RCC 7860 (cell line): ENCODE data around the gene FLOT2.
"Not testable (repeated sequence)": the region's sequence is repeated elsewhere in the genome, so short reads cannot be mapped to it uniquely, and the experiment has no call there.

Experiments
- DNase-seq: peaks from one replicate; pipeline ENCODE4 v3.0.0-alpha.2; 2015; ENCODE audit warnings: low spot score
- FAIRE-seq: peaks from 2 replicates; lab custom pipeline; 2012; peaks lifted over from hg19 to GRCh38; lab: Jason Lieb, UNC

The FLOT2 gene

DNA sequence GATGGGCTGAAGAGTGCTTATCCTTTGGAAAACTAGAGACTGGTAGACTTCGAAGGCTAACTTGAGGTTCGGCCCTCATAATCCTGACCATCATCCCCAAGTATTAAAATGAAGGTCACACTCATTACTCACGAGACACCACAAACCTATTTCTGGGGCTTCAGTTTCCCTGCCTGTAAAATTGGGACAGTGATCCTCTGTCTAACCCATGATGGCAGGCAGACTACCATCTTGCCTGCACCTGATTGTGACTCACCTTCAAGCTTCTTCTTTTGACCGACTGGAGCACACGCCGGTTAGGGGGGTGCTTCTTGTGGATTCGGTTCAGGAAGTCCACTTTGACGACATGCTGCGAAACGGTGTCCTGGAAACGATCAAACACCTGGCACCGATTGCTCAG, 19.5 kb upstream of the FLOT2 start:
- FAIRE-seq (no peak), DNase-seq (no peak)

DNA sequence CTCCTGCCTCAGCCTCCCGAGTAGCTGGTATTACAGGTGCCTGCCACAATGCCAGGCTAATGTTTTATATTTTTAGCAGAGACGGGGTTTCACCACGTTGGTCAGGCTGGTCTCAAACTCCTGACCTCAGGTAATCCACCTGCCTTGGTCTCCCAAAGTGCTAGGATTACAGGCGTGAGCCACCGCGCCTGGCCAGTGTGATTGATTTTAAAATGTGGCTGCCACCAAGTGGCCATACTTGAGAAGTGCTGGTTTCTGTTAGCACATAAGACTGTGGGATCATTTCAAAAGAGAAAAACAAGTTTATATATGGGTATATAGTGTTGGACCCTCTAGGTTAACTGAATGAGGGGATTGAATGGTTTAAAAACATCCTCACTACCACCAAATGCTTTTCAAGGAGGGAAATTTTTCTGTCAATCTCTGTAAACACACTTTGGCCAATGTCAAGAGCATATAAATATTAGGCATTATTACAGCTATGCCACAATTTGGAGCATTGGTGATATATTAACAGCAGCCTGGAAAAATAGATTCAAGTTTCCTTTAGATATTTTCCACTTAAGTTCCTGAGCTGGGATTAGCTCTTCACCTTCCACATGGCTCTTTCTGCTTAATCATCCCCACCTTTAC, 18.9 kb upstream of the FLOT2 start:
- no peak for FAIRE-seq
- no peak for DNase-seq

DNA sequence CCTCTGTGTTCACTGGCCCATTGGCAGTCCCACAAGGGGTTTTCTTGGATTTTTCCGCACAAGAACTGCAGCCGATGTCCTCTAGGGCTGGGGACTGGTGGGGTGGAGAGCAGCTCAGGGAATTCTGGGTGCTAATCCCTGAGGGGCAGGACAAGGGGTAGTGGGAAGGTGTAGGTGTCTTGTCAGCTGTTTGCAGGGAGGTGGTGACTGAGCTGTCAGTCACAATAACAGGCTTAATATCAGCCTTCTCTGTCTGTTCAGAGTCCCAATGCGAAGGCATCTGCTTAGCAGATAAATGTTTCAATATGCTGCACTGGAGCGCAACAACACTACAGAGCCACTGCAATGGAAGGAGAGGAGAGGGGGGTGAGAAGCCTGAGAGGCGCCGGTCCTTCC, 15.4 kb upstream of the FLOT2 start:
- DNase-seq (no peak), FAIRE-seq (no peak)

DNA sequence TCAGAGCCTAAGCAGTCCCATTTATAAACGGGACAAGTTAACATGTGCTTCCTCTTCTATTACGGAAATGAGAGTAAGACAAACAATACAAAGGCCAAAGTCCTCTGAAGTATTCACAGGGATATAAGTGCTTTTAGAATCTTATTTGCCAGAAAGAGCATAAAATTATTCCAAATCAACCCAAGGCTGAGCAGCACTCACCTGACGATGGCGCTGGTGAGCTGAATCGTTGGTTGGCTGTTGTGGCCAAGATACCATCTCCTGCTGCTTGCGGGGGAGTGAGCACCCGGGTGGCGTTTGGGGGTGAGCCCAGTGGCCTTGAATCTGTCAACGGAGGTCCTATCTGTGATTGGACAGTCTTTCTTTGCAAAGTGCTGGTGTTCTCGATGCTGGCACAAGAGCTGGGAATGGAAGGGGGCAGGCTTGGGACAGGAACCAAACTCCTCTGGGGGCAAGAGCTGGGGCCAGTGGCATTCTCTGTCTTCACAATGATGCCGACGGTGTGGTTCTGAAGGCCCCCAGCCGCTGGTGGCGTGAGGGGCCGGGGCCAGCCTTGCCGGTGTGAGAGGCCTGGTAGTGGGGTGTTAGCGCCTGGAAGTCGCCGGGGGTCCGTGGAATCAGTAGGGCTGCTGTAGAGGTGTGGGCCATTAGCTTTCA, 14.9 kb upstream of the FLOT2 start:
- DNase-seq (no peak), FAIRE-seq (no peak)

DNA sequence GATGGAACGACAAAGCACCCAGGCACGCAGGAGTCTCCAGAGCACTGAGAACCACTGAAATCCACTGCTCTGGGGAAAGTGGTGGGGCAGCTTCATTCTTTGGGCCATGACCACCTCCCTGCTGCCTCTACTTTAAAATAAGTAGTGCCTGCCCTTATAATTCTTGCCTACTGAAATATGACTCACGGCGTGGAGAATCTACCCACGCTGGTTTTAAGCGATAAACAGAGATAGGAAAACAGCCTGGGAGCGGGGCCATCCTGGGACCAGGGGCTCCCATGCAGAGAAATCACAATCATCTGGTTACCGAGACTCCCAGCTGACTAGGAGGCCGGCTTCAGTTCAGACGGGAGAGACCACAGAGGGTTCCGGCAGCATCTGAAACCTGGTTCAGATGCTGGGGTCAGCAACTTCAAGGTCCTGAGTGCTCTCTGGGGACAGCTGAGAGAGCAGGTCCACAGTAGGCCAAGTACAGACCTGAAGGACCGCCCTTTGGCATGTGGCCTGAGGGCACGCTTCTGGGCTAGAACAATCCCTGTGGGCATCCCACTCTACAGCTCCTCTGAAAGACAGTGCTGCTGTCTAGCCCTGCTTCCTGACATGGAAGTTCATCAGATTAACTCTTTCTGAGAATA, 14.0 kb upstream of the FLOT2 start:
- DNase-seq (no peak), FAIRE-seq (no peak)

DNA sequence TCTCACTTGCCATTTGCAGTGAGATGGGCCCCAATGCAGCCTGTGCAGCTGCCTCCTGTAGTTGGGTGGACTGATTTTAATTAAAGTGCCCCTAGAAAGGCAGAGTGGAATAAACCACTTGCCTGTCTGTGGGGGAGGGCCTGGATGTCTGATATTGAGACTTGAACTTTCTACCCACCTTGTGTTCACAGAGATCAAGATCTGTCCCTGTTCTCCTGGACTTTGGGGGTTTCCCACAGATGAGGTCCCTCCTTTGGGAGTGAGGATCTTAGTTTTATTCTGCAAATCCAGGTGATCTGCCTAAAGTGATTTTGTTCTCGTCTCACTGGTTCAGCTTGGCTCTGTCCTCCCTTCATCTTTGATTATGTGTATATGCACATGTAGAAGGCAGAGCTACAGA, 13.0 kb upstream of the FLOT2 start:
- DNase-seq, result no peak
- FAIRE-seq, result no peak

DNA sequence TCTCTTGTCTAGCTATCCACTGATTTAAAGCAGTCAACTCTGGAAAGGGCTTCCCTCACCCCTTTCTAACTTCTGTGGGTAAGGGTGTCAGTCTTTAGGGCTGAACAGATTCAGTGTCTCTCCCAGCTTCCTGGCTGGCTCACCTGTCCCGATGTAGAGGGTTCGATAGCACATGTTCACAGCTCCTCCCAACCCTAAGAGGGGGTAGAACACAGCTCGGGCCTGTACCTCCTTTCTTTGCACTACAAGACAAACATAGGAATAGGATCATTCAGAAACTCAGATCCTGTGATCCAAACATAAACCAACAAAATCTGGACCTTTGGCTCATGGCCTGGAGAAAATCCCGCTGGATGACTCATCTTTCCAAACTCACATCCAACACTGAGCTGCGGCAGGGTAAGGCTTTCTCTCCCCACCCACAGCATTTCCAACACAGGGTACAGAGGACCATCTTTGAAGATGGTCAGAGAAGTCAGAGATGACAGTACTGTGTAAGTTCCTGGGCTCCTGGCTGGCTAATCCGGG, 11.2 kb upstream of the FLOT2 start:
- no peak for FAIRE-seq
- DNase-seq, result no peak

DNA sequence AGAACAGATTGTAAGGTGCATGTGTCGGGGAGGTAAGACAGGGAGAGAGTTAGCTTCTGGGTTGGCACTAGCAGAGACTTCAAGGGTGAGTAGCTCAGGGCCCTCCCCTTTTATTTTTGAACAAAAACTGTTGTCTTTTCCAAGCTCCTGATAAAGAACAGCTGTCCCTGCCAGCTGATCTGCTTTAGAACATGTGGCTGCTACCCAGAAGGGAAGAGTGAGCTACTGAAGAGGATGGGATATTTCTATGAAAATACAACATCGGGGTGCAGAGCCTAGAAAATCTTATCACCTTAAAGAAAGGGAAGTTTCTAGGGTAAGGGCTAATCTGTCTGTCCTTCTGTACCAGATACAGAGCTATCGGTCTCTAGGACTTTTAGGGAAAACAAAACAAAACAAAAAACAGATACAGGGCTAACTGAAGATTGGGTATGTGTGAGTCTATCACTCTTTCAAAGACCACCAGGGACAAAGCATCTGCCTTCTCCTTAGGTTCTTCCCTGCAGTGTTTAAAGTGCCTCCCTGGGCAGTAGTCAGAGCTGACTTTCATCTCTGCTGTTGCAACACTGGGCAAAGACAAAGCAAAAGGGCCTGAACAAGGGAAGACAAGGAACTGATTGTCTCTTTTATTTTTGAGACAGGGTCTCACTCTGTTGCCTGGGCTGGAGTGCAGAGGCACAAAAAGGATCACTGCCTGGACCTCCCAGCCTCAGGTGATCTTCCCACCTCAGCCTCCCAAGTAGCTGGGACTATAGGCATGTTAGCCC, 10.4 kb upstream of the FLOT2 start:
- FAIRE-seq (no peak), DNase-seq (no peak)

DNA sequence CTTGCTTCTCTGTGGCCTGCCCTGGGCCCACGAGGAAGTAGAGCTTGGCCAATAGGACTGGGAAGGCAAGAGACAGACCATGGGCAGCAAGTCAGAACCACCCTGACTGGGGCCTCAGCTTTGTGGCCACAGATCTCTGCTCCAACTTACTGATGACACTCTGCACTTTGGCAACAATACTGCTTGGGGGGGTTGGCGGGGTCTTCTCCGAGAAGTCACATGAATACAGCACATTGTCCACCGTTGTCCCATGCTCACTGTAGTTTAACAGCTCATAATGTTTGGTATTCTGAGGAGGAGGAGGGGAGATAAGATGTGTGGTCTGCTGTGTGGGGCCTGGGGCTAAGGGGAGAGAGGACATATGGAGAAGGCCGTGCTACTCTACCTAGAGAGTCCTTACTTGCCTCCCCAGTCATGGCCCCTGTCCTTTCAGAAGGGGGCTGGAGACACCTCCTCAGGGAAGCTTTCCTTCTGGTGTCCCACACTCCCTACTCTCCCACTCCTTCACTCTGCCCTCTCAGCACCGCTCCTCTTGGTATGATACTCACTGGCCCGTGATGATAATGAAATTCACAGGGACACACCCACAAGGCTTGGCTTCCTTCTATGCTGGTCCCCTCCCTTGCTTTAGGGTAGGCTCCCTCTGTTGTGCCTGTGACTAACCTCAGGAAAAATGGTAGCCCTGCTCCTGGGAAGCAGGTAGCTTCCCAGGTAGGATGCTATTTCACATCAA, 9.3 kb upstream of the FLOT2 start:
- no peak for FAIRE-seq
- no peak for DNase-seq

DNA sequence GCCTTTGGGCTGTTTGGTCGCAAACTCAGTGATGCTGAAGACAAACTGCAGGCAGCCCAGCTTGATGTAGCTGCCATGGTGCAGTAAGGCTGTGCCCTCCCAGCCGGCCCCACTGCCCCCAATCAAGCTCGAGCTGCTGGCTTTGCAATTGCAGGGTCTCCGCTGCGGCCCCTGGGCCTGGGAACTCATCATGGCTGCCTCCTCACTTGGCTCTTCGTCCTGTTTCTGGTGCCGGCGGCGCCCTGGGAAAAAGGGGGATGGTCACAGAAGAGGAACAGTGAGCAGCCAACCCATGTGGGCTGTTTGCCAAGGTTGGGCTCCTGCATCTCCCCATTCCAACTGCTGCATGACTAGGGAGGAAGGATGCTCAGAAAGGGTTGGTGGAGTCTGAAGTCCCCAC, 8.7 kb upstream of the FLOT2 start:
- DNase-seq (no peak), FAIRE-seq (no peak)

DNA sequence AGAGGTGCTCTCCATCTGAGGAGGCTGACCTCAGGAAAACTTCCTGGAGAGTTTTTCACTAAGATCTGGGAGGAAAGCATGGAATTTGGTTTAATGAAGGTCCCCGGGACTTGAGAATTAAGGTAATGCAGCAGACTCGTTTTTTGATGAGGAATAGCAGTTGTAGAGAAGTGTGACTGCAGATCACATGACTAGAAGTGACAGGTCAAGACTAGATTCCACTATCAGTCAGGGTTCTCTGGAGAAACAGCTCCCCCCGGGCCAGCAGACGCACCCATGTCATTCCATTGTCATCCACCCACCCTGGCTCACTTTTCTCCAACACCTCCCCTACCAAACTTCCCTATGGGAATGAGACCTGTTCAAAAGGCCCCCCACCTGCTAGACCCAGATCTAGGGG, 7.3 kb upstream of the FLOT2 start:
- DNase-seq (no peak), FAIRE-seq (no peak)

DNA sequence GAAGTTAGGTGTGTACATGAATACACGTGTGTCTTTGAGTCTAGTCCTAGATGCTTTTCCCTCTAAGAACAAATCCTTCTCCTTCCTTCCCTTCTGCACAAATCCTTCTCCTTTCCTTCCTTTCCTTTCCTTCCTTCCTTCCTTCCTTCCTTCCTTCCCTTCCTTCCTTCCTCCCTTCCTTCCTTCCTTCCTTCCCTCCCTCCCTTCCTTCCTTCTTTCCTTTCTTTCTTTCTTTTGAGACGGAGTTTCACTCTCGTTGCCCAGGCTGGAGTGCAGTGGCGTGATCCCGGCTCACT, 6.0 kb upstream of the FLOT2 start:
- FAIRE-seq, DNase-seq: not testable (repeated sequence)

DNA sequence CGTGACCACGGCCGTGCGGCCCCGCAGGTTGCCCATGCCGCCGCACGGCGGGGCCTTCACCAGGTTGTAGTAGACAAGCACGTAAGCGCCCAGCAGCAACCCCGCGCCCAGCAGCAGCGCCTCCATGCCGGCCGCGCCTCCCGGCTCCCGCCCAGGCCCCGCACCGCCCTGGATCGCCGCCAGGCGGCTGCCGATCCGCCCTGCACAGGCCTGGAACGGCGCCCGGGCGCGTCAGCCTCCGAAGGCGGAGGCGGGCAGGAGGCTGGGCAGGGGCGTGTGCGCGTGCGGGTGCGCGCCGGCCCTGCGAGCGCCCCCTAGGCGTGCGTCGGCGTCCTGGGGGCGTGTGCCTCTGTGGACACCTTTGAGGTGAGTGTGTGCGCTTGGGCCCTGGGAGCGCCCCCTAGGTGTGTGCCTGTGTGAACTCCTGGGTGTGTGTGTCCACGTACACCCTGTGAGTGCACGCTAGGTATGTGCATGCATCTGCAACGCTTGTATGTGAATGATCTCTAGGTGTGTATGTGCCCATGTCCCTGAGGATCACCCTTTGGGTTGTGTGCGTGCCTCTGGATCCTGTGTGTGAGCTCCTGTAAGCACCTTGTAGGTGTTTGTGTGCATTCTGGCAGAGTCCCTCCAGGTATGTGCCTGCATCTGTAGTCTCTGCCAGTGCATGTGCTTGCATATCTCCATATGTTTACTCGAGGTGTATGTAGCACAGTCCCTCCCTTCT, 5.4 kb upstream of the FLOT2 start, which contains the start of gene DHRS13:
DHRS13 (minus strand) TSS at position 261 of the 727 bp plus-strand sequence; CDS start at position 126, 135 bp downstream.
- FAIRE-seq (no peak), DNase-seq (peak; percentile 89)

DNA sequence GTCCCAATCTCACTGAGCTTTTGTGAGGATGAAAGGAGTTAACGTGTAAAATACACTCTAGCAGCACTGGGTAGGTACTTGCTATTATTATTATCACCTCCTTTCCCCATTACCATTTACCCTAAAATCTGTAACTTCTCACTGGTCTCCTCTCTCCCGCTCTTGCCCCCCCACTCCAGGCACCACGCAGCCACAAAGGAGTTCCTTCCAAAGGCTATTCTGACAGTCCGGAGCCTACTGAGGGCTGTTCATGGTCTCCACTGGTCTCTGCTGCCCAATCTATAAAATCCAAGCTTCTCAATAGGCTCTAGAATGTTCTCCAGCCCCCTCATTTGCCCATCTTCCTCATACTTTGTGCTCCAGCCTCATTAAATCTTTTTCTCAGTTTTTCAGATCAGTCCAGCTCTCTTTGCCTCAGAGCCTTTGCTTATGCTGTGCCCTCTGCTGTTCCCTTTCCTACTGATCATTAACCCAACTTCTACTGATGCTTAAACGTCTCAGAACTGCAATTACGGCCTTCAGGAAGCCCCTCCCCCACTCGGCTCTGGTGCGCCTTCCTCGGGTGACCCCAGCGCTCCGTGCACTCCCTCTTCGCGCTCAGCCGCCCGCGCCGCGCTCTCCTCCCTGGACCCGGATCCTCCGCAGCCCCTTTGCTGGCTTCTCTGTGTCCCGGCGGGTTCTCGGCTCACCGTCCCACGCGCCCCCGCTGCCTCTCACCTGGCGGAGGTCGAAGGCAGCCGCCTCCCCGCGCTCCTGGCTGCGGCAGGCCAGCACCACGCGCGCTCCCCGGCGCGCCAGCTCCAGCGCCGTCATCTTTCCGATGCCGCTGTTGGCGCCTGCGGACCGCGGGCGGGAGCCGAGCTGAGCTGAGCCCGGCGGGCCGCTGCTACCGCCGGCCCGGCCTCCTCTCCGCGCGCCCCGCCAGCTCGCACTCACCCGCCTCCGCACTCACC, 4.6 kb upstream of the FLOT2 start:
- FAIRE-seq (no peak), DNase-seq (peak; percentile 22)

DNA sequence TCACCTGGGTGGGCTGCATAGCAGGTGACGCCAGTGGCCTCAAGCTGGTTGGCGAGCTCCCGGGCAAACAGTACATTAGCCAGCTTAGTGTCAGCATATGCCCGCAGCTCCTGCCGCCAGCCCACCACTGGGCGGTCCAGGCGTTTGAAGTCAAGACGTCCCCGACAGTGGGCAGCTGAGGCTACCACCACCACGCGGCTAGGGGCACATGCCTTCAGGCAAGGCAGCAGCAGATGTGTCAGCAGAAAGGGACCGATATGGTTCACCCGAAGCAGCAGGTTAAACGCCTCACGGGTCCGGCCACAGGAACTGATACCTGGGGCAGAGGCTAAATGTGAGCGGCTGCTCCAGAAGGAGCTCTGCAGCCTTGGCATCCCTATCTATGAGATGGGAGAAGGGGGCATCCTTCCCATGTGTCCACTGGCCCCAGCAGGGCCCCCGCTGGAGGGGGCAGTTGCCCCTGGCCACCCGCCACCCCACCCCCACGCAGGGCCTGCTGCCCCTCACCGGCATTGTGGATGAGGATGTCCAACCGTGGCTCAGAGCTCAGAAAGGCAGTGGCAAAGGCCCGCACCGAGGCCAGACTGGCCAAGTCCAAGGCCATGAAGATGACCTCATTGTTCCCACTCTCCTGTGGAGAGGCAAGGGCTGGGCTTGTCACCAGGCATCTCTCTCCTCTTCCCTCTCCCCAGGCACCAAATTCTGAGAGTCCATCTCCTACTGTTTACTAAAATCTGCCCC, 3.6 kb upstream of the FLOT2 start:
- DNase-seq, result no peak
- FAIRE-seq, result no peak

DNA sequence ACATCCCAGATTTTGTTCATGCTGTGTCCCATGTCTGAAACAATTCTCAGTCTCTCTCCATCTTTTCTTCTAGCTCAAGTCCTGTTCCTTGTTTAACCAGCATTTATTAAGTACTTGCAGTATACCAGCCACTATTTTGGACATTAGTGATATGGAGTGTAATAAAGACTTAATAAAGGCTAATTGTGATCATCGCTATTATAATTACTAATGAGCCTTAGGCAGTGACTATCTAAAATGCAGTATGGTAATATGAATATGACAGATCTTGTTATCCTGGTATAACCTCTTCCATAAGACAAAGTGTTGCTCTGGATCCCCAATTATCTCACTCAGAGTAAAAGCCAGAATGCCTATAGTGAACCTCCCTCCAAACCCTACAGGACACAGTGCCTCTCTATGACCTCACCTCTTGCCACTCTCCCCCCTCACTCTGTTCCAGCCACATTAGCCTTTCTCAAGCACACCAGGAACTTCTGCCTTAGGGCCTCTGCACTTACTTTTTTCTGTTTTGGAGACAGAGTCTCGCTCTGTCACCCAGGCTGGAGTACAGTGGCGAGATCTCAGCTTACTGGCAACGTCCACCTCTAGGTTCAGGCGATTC, 1.8 kb upstream of the FLOT2 start:
- DNase-seq (no peak), FAIRE-seq (no peak)

DNA sequence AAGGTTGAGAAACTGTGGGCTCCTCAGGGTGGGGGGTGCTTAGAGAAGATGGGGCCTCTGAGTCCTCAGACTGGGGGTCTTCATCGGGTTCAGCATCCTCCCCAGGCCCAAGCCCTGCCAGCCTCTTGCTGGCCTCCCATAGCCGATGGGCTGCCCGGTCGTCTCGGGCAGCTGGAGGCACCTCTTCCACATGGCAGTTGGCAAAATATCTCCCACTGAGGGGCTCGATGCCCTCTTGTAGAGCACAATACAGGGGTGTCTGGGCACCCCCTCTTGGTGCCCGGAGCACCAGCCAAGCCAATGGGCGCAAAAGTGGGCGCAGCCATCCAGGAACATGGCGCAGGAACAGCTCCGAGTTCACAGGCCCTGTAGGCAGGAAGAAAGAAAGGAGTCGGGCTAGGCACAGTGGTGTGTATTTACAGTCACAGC, 1.0 kb upstream of the FLOT2 start:
- FAIRE-seq, result no peak
- no peak for DNase-seq
